ENCODE results near the gene DLX3.
A peak's percentile ranks its signal among the peaks of the same experiment; 100 is the strongest.

DNA sequence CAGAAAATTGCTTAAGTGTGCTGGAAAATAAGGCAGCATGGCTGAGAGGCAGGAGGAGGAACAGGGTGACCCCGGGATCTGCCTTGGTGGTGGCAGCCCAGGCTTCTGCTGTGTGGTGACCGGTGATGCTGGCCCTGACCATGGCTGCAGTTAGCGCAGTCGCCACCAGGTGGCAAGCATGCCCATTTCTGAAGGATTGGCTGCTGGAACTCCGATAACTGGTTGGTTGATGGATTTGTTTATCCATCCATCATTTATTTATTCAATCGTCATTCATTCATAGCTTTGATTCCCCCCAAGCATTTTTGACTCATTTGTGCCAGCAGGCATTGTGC, 31.8 kb upstream of the DLX3 start:
- TF ChIP-seq, protein P1, sequence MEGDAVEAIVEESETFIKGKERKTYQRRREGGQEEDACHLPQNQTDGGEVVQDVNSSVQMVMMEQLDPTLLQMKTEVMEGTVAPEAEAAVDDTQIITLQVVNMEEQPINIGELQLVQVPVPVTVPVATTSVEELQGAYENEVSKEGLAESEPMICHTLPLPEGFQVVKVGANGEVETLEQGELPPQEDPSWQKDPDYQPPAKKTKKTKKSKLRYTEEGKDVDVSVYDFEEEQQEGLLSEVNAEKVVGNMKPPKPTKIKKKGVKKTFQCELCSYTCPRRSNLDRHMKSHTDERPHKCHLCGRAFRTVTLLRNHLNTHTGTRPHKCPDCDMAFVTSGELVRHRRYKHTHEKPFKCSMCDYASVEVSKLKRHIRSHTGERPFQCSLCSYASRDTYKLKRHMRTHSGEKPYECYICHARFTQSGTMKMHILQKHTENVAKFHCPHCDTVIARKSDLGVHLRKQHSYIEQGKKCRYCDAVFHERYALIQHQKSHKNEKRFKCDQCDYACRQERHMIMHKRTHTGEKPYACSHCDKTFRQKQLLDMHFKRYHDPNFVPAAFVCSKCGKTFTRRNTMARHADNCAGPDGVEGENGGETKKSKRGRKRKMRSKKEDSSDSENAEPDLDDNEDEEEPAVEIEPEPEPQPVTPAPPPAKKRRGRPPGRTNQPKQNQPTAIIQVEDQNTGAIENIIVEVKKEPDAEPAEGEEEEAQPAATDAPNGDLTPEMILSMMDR (conservative IDR thresholded peaks at IDR 0.05; ENCODE audit: low read depth, low read length): peak; percentile 97
- TF ChIP-seq EZH2phosphoT487 (IDR thresholded peaks at IDR 0.05; ENCODE audit: borderline replicate concordance, low read length): no peak
